ENCODE measurements around the gene SLC8A2. TPM values are rescaled to one million over a fixed set of nuclear protein-coding genes. Genes with fewer than 3 reads are reported as not detected.

The SLC8A2 gene
- total RNA-seq, 1 donor from 2014 or later = 0.26 TPM

GRCh38 chr19:47458672-47459071 is 13.0 kb downstream of the SLC8A2 start:
- DNase-seq (ENCODE audit: low read depth) = no peak
- Histone ChIP-seq H3K4me3 (ENCODE audit: low read depth, low read length) (no peak overlapping the region), H3K27me3 (ENCODE audit: control insufficient read depth, insufficient read depth, low read length) (peaks cover 21% of the 10 kb centered on the region), H3K36me3 (ENCODE audit: control insufficient read depth, insufficient read depth, low read length) (no peaks in the 10 kb centered on the region)
- TF ChIP-seq CTCF (IDR thresholded peaks at IDR 0.05; ENCODE audit: insufficient read depth, low read length, severe bottlenecking) = no peak
- FAIRE-seq = no peak

- Histone ChIP-seq H3K36me3 (ENCODE audit: control insufficient read depth, insufficient read depth, low read length) (no peaks in the 10 kb centered on the region), H3K4me3 (ENCODE audit: low read depth, low read length) (no peak overlapping the region), H3K27me3 (ENCODE audit: control insufficient read depth, insufficient read depth, low read length) (peaks cover 21% of the 10 kb centered on the region)
- no peak for DNase-seq (ENCODE audit: low read depth)
- no peak for FAIRE-seq
- no peak for TF ChIP-seq CTCF (IDR thresholded peaks at IDR 0.05; ENCODE audit: insufficient read depth, low read length, severe bottlenecking)
Observed at GRCh38 chr19:47456721-47457474, 14.8 kb downstream of the SLC8A2 start.

GRCh38 chr19:47450478-47450877 is 21.2 kb downstream of the SLC8A2 start:
- TF ChIP-seq CTCF (IDR thresholded peaks at IDR 0.05; ENCODE audit: insufficient read depth, low read length, severe bottlenecking) = no peak
- DNase-seq (ENCODE audit: low read depth) = no peak
- no peak for FAIRE-seq
- Histone ChIP-seq H3K27me3 (ENCODE audit: control insufficient read depth, insufficient read depth, low read length) (peaks cover 12% of the 10 kb centered on the region), H3K36me3 (ENCODE audit: control insufficient read depth, insufficient read depth, low read length) (no peaks in the 10 kb centered on the region), H3K4me3 (ENCODE audit: low read depth, low read length) (no peak overlapping the region)

GRCh38 chr19:47448360-47448727 is 23.3 kb downstream of the SLC8A2 start:
- FAIRE-seq (no peak), DNase-seq (ENCODE audit: low read depth) (no peak)
- Histone ChIP-seq H3K27me3 (ENCODE audit: control insufficient read depth, insufficient read depth, low read length) (peaks cover 24% of the 10 kb centered on the region), H3K4me3 (ENCODE audit: low read depth, low read length) (no peak overlapping the region), H3K36me3 (ENCODE audit: control insufficient read depth, insufficient read depth, low read length) (no peaks in the 10 kb centered on the region)
- no peak for TF ChIP-seq CTCF (IDR thresholded peaks at IDR 0.05; ENCODE audit: insufficient read depth, low read length, severe bottlenecking)

GRCh38 chr19:47447470-47448359 is 24.0 kb downstream of the SLC8A2 start:
- FAIRE-seq = no peak
- Histone ChIP-seq H3K27me3 (ENCODE audit: control insufficient read depth, insufficient read depth, low read length) (peaks cover 27% of the 10 kb centered on the region), H3K4me3 (ENCODE audit: low read depth, low read length) (peak overlapping the region; percentile 25), H3K36me3 (ENCODE audit: control insufficient read depth, insufficient read depth, low read length) (no peaks in the 10 kb centered on the region)
- DNase-seq (ENCODE audit: low read depth) = peak; percentile 50
- TF ChIP-seq CTCF (IDR thresholded peaks at IDR 0.05; ENCODE audit: insufficient read depth, low read length, severe bottlenecking) = no peak
